K562 (cell line): ENCODE measurements around the gene GSG1. TPM values are rescaled to one million over a fixed set of nuclear protein-coding genes. Genes with fewer than 3 reads are reported as not detected.
"Not testable (repeated sequence)": the region's sequence is repeated elsewhere in the genome, so short reads cannot be mapped to it uniquely, and the experiment has no call there.

Experiments
- ATAC-seq: fragments of 200-7000 bp; cut with Tn5 transposase; 3 replicates; pipeline ENCODE4 v1.9.1; 2020; ENCODE audit warnings: moderate library complexity
- BruUV-seq: library from RNA; stranded (reverse); fragments of 400-500 nt; replicated peaks from 2 replicates; lab custom pipeline; 2021; lab: Mats Ljungman, UMichigan
- CTCF ChIA-PET: fragments of 300-600 bp; formaldehyde crosslinking; extraction: SDS; loops from one replicate; lab custom pipeline; 2021; ENCODE audit warnings: low intra/inter-chr PET ratio; lab: Yijun Ruan, JAX
- POLR2A ChIA-PET: fragments of 300-600, 350-650 bp; sonication (Branson Sonifier 250); formaldehyde crosslinking; extraction: SDS; loops from one replicate; lab custom pipeline; 2021; ENCODE audit warnings: antibody characterized with exemption, inconsistent platforms; lab: Yijun Ruan, JAX
- DNase-seq, 4 experiments: peaks; one replicate each; pipeline versions ENCODE4 v3.0.0 to v3.0.0-alpha.2; 2011 to 2018; ENCODE audit warnings: low spot score in 3 of 4, mixed read lengths in 3 of 4; ENCODE audit errors: extremely low read depth in 1 of 4
- FAIRE-seq: peaks from 2 replicates; lab custom pipeline; 2011; peaks lifted over from hg19 to GRCh38; lab: Jason Lieb, UNC
- H2AFZ ChIP-seq: 2 replicates; pipeline ENCODE4 v1.6.0; 2011; ENCODE audit warnings: low read depth, low read length, control low read depth, inconsistent platforms
- H3K27ac ChIP-seq: fragments of 200-600 bp; 3 replicates; pipeline ENCODE4 v1.8.0; 2011; ENCODE audit warnings: low read depth, mild to moderate bottlenecking, control low read depth, inconsistent platforms, low read length, moderate library complexity, mixed read lengths; ENCODE audit errors: extremely low read depth
- H3K27me3 ChIP-seq, 2 experiments: fragments of 300-600 bp in 1 of 2; 2 replicates in 1 of 2; 3 replicates in 1 of 2; pipeline versions ENCODE4 v1.6.0 to v1.8.0; 2011; ENCODE audit warnings: inconsistent platforms in 2 of 2, low read length in 2 of 2, mild to moderate bottlenecking in 1 of 2, mixed read lengths in 1 of 2, moderate library complexity in 1 of 2; ENCODE audit not compliant: control insufficient read depth in 2 of 2, insufficient read depth in 2 of 2
- H3K36me3 ChIP-seq: fragments of 300-600 bp; 3 replicates; pipeline ENCODE4 v1.8.0; 2011; ENCODE audit warnings: mild to moderate bottlenecking, low read length, inconsistent platforms; ENCODE audit not compliant: control insufficient read depth, insufficient read depth
- H3K4me1 ChIP-seq, 2 experiments: fragments of 200-600 bp in 1 of 2; replicated peaks in 1 of 2; 2 replicates in 1 of 2; 3 replicates in 1 of 2; pipeline versions ENCODE4 v1.5.1 to v1.8.0; 2011; ENCODE audit warnings: inconsistent platforms in 2 of 2, low read length in 2 of 2, mild to moderate bottlenecking in 1 of 2, mixed read lengths in 1 of 2, moderate library complexity in 1 of 2; ENCODE audit not compliant: control insufficient read depth in 2 of 2, insufficient read depth in 2 of 2
- H3K4me2 ChIP-seq: 2 replicates; pipeline ENCODE4 v1.6.1; 2011; ENCODE audit warnings: low read length, control low read depth, inconsistent platforms, mixed read lengths; ENCODE audit not compliant: insufficient read depth
- H3K4me3 ChIP-seq: fragments of 200-600 bp; sonication (generic), shearing (Covaris generic); 2 replicates; pipeline ENCODE4 v1.5.1; 2016; ENCODE audit warnings: control low read depth, inconsistent platforms
- H3K79me2 ChIP-seq: fragments of 200-600 bp; 3 replicates; pipeline ENCODE4 v1.8.0; 2011; ENCODE audit warnings: low read length, inconsistent platforms; ENCODE audit not compliant: control insufficient read depth, insufficient read depth
- H3K9ac ChIP-seq, 2 experiments: 2 replicates each; pipeline versions ENCODE4 v1.6.0 to v1.6.1; 2011; ENCODE audit warnings: low read depth in 2 of 2, low read length in 2 of 2, control low read depth in 1 of 2, inconsistent platforms in 1 of 2, mild to moderate bottlenecking in 1 of 2, mixed read lengths in 1 of 2; ENCODE audit not compliant: insufficient read depth in 1 of 2
- H3K9me1 ChIP-seq: one replicate; pipeline ENCODE4 v1.6.0; 2011; ENCODE audit warnings: inconsistent platforms, mild to moderate bottlenecking, low read length, moderate library complexity; ENCODE audit not compliant: control insufficient read depth, insufficient read depth
- H3K9me3 ChIP-seq: replicated peaks from 2 replicates; pipeline ENCODE4 v1.5.1; 2011; ENCODE audit warnings: low read depth, low read length, inconsistent platforms; ENCODE audit not compliant: control insufficient read depth, insufficient read depth
- H4K20me1 ChIP-seq: replicated peaks from 2 replicates; pipeline ENCODE4 v1.6.1; 2011; ENCODE audit warnings: low read length, inconsistent platforms, mixed read lengths; ENCODE audit not compliant: control insufficient read depth, insufficient read depth
- whole genome bisulfite sequencing: fragments of 100-300 bp; shearing (Covaris generic); methylation state at CpG from one replicate; pipeline ENCODE4 v1.1.6; 2016; ENCODE audit warnings: low coverage, mixed read lengths; ENCODE audit not compliant: insufficient coverage; ENCODE audit errors: missing lambda C conversion rate; 5-methylcytosine and 5-hydroxymethylcytosine counted together
- in situ Hi-C: fragments of 300-500 bp; cut with MboI; formaldehyde crosslinking; loops from 4 replicates; pipeline ENCODE4 v1.15.0; 2018; ENCODE audit warnings: inconsistent platforms, mixed read lengths
- intact Hi-C: fragments of 100-400 bp; cut with micrococcal nuclease; formaldehyde crosslinking; loops from 2 replicates; pipeline ENCODE4 v1.14.2; 2022
- polyA plus RNA-seq, 8 experiments: library from polyadenylated mRNA; depleted of rRNA in 4 of 8; stranded (reverse) in 5 of 8; unstranded in 3 of 8; fragments of >200 nt; fragmentation: Nextera tagmentation in 2 of 8; fragmentation: Illumina TruSeq in 1 of 8; extraction: Ambion mirVana in 2 of 8; extraction: Trizol in 1 of 8; gene quantifications; 2 replicates each; pipeline versions ENCODE4 v1.2.1 to v1.2.3, GENCODE V29; 2011 to 2014; ENCODE audit warnings: inconsistent platforms in 1 of 8, missing spikeins in 1 of 8
- total RNA-seq, 7 experiments: library from RNA; depleted of rRNA in 6 of 7; stranded (reverse); fragments of >200 nt in 6 of 7; fragmentation: Illumina TruSeq in 2 of 7; extraction: Trizol in 2 of 7; gene quantifications; 2 replicates each; pipeline versions ENCODE4 v1.2.1 to v1.2.3, GENCODE V29; 2011 to 2021; ENCODE audit warnings: low replicate concordance in 1 of 7

The GSG1 gene
- total and polyA plus RNA-seq, 9 of the 15 experiments (the other 6 are each of a cell fraction or from before 2014, with no cell fraction given), result not detected

DNA sequence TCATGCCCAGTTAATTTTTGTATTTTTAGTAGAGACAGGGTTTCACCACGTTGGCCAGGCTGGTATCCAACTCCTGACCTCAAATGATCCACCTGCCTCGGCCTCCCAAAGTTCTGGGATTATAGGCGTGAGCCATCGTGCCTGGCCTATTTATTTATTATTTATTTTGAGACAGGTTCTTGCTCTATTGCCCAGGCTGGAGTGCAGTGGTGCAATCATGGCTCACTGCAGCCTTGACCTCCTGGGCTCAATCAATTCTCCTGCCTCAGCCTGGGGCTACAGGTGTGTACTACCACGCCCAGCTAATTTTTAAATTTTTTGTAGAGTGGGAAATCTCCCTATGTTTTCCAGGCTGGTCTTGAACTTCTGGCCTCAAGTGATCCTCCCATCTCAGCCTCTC is 68.1 kb downstream of the GSG1 start:
- ATAC-seq, result not testable (repeated sequence)
- 8% methylated on average over 5 of the region's 5 CpGs for WGBS

More for the DNA sequence above, 68.1 kb downstream of the GSG1 start:
- DNase-seq, H3K36me3 ChIP-seq, H3K9me1 ChIP-seq, H3K4me2 ChIP-seq, H3K27ac ChIP-seq, H3K27me3 ChIP-seq, CTCF ChIA-PET, H2AFZ ChIP-seq, H3K4me1 ChIP-seq, BruUV-seq, H3K9ac ChIP-seq, H4K20me1 ChIP-seq, H3K79me2 ChIP-seq, in situ Hi-C loops, intact Hi-C loops, H3K4me3 ChIP-seq, FAIRE-seq, H3K9me3 ChIP-seq: not testable (repeated sequence)
- POLR2A ChIA-PET, result interaction anchor here (1.2 kb wide), 1 partner anchor 9 kb away, joined by 3 read pairs; the partner anchor contains the start of gene FAM234B

Other genes with a start within 250 kb of the GSG1 start
- gene GPRC5A, start 212.1 kb downstream of the GSG1 start, total RNA-seq (2014; rRNA removed), result not detected in 2 replicates
- not detected in 2 replicates for gene GPRC5A, start 212.1 kb downstream of the GSG1 start, total RNA-seq (2014; rRNA removed; fragmentation: Illumina TruSeq; extraction: Trizol)
- gene GPRC5A, start 212.1 kb downstream of the GSG1 start, total RNA-seq (2015; rRNA removed; fragmentation: Illumina TruSeq; extraction: Trizol), result not detected in 2 replicates
- 0.64 and 0.78 TPM in 2 replicates for gene GPRC5A, start 212.1 kb downstream of the GSG1 start, total RNA-seq (2021)
- 0.08 and 0.18 TPM in 2 replicates for gene GPRC5A, start 212.1 kb downstream of the GSG1 start, polyA plus RNA-seq (2011; rRNA removed)
- 0.01 and 0.03 TPM in 2 replicates for gene GPRC5A, start 212.1 kb downstream of the GSG1 start, polyA plus RNA-seq (2014; fragmentation: Illumina TruSeq; extraction: Trizol)
- not detected for gene GPRC5A, start 212.1 kb downstream of the GSG1 start, polyA plus RNA-seq (2014; fragmentation: Nextera tagmentation; extraction: Ambion mirVana)
- 0.04 TPM in 1 of 2 replicates, not detected in the other for gene GPRC5A, start 212.1 kb downstream of the GSG1 start, polyA plus RNA-seq (2014; rRNA removed)
- not detected in 2 replicates for gene GPRC5D, start 151.5 kb downstream of the GSG1 start, total RNA-seq (2014; rRNA removed)
- not detected in 2 replicates for gene GPRC5D, start 151.5 kb downstream of the GSG1 start, total RNA-seq (2014; rRNA removed; fragmentation: Illumina TruSeq; extraction: Trizol)
- not detected in 2 replicates for gene GPRC5D, start 151.5 kb downstream of the GSG1 start, total RNA-seq (2015; rRNA removed; fragmentation: Illumina TruSeq; extraction: Trizol)
- gene GPRC5D, start 151.5 kb downstream of the GSG1 start, total RNA-seq (2021), result not detected in 2 replicates
- 0.08 TPM in 1 of 2 replicates, not detected in the other for gene GPRC5D, start 151.5 kb downstream of the GSG1 start, polyA plus RNA-seq (2011; rRNA removed)
- gene GPRC5D, start 151.5 kb downstream of the GSG1 start, polyA plus RNA-seq (2014; fragmentation: Illumina TruSeq; extraction: Trizol), result not detected in 2 replicates
- gene GPRC5D, start 151.5 kb downstream of the GSG1 start, polyA plus RNA-seq (2014; fragmentation: Nextera tagmentation; extraction: Ambion mirVana), result 1 to 10 TPM; 1.0 to 1.1 TPM
- not detected in 2 replicates for gene GPRC5D, start 151.5 kb downstream of the GSG1 start, polyA plus RNA-seq (2014; rRNA removed)
- 2.3 and 2.7 TPM in 2 replicates for gene HEBP1, start 103.4 kb downstream of the GSG1 start, total RNA-seq (2014; rRNA removed)
- gene HEBP1, start 103.4 kb downstream of the GSG1 start, total RNA-seq (2014; rRNA removed; fragmentation: Illumina TruSeq; extraction: Trizol), result 1.3 and 1.8 TPM in 2 replicates
- gene HEBP1, start 103.4 kb downstream of the GSG1 start, total RNA-seq (2015; rRNA removed; fragmentation: Illumina TruSeq; extraction: Trizol), result 1.3 and 1.6 TPM in 2 replicates
- 8.3 and 8.6 TPM in 2 replicates for gene HEBP1, start 103.4 kb downstream of the GSG1 start, total RNA-seq (2021)
- gene HEBP1, start 103.4 kb downstream of the GSG1 start, polyA plus RNA-seq (2011; rRNA removed), result 2.4 and 5.2 TPM in 2 replicates
- 10.1 and 11.1 TPM in 2 replicates for gene HEBP1, start 103.4 kb downstream of the GSG1 start, polyA plus RNA-seq (2014; fragmentation: Illumina TruSeq; extraction: Trizol)
- gene HEBP1, start 103.4 kb downstream of the GSG1 start, polyA plus RNA-seq (2014; fragmentation: Nextera tagmentation; extraction: Ambion mirVana), result 1 to 10 TPM; 1.1 to 1.4 TPM
- 5.1 and 5.4 TPM in 2 replicates for gene HEBP1, start 103.4 kb downstream of the GSG1 start, polyA plus RNA-seq (2014; rRNA removed)
- 1.3 and 2.4 TPM in 2 replicates for gene FAM234B, start 59.3 kb downstream of the GSG1 start, total RNA-seq (2014; rRNA removed)
- 2.2 and 2.6 TPM in 2 replicates for gene FAM234B, start 59.3 kb downstream of the GSG1 start, total RNA-seq (2014; rRNA removed; fragmentation: Illumina TruSeq; extraction: Trizol)
- 1.6 and 2.0 TPM in 2 replicates for gene FAM234B, start 59.3 kb downstream of the GSG1 start, total RNA-seq (2015; rRNA removed; fragmentation: Illumina TruSeq; extraction: Trizol)
- gene FAM234B, start 59.3 kb downstream of the GSG1 start, total RNA-seq (2021), result 2.2 and 2.3 TPM in 2 replicates
- gene FAM234B, start 59.3 kb downstream of the GSG1 start, polyA plus RNA-seq (2011; rRNA removed), result 4.3 and 7.0 TPM in 2 replicates
- gene FAM234B, start 59.3 kb downstream of the GSG1 start, polyA plus RNA-seq (2014; fragmentation: Illumina TruSeq; extraction: Trizol), result 1.9 and 2.0 TPM in 2 replicates
- 1 to 10 TPM in 1 of 2 experiments, under 1 TPM in 1; 1.00 to 2.3 TPM for gene FAM234B, start 59.3 kb downstream of the GSG1 start, polyA plus RNA-seq (2014; fragmentation: Nextera tagmentation; extraction: Ambion mirVana)
- 1.6 and 2.0 TPM in 2 replicates for gene FAM234B, start 59.3 kb downstream of the GSG1 start, polyA plus RNA-seq (2014; rRNA removed)
- gene EMP1, start 93.1 kb upstream of the GSG1 start, total RNA-seq (2014; rRNA removed), result not detected in 2 replicates
- gene EMP1, start 93.1 kb upstream of the GSG1 start, total RNA-seq (2014; rRNA removed; fragmentation: Illumina TruSeq; extraction: Trizol), result not detected in 2 replicates
- not detected in 2 replicates for gene EMP1, start 93.1 kb upstream of the GSG1 start, total RNA-seq (2015; rRNA removed; fragmentation: Illumina TruSeq; extraction: Trizol)
- gene EMP1, start 93.1 kb upstream of the GSG1 start, total RNA-seq (2021), result 0.47 and 0.60 TPM in 2 replicates
- gene EMP1, start 93.1 kb upstream of the GSG1 start, polyA plus RNA-seq (2011; rRNA removed), result 0.10 and 0.12 TPM in 2 replicates
- not detected in 2 replicates for gene EMP1, start 93.1 kb upstream of the GSG1 start, polyA plus RNA-seq (2014; fragmentation: Illumina TruSeq; extraction: Trizol)
- not detected for gene EMP1, start 93.1 kb upstream of the GSG1 start, polyA plus RNA-seq (2014; fragmentation: Nextera tagmentation; extraction: Ambion mirVana)
- 0.03 TPM in 1 of 2 replicates, not detected in the other for gene EMP1, start 93.1 kb upstream of the GSG1 start, polyA plus RNA-seq (2014; rRNA removed)